HEK293T (cell line): ENCODE results near the gene CELF2.

Source experiments
- ARNT ChIP-seq: fragments of 450-650 bp; IDR thresholded peaks from 2 replicates; pipeline ENCODE4 v1.6.1; 2017; ENCODE audit warnings: mild to moderate bottlenecking
- BHLHE40 ChIP-seq: fragments of 450-650 bp; IDR thresholded peaks from 2 replicates; pipeline ENCODE4 v1.6.1; 2016; ENCODE audit warnings: mild to moderate bottlenecking, moderate library complexity, borderline replicate concordance
- FOXA1 ChIP-seq: fragments of 450-650 bp; IDR thresholded peaks from 2 replicates; pipeline ENCODE4 v1.6.1; 2016; ENCODE audit warnings: mild to moderate bottlenecking
- FOXK2 ChIP-seq: fragments of 450-650 bp; IDR thresholded peaks from 2 replicates; pipeline ENCODE4 v1.6.1; 2016; ENCODE audit warnings: mild to moderate bottlenecking
- FOXM1 ChIP-seq: fragments of 450-650 bp; IDR thresholded peaks from 2 replicates; pipeline ENCODE4 v1.6.1; 2017; ENCODE audit warnings: mild to moderate bottlenecking, borderline replicate concordance
- HDGF ChIP-seq: fragments of 450-650 bp; IDR thresholded peaks from 2 replicates; pipeline ENCODE4 v1.6.1; 2017; ENCODE audit warnings: antibody characterized with exemption, borderline replicate concordance
- SP1 ChIP-seq: fragments of 450-650 bp; IDR thresholded peaks from 2 replicates; pipeline ENCODE4 v1.6.1; 2017

GRCh38 chr10:11082526-11082925, 64.9 kb downstream of the CELF2 start:
- TF ChIP-seq FOXK2: no peak
- no peak for TF ChIP-seq SP1
- no peak for TF ChIP-seq FOXM1
- no peak for TF ChIP-seq ARNT
- no peak for TF ChIP-seq HDGF
- TF ChIP-seq FOXA1: no peak
- TF ChIP-seq BHLHE40: no peak
